Measurements from ENCODE around the gene PDE4B. TPM values are rescaled to one million over a fixed set of nuclear protein-coding genes. Genes with fewer than 3 reads are reported as not detected.

Gene PDE4B
- total RNA-seq, 1 experiment from 2014 or later: 1.4 TPM

DNA sequence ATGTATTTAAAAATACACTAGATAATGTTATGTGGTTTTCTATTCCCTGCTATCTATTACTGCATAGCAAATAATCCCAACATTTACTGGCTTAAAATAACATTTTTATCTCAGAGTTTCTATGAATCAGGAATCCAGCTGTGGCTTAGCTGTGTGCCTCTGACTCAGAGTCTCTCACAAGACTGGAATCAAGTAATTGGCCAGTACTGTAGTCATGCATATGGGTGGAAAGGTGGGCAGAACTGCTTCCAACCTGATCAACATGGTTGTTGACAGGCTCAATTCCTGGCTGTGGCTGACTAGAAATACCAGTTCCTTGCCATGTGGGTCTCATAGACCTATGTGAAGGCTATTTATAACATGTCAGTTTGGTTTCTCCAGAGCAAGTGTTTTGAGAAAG lies 131.8 kb downstream of the PDE4B start:
- Histone ChIP-seq H3K9ac (ENCODE audit: low read length) (no peak overlapping the region), H3K27ac (ENCODE audit: low read length) (no peak overlapping the region), H3K4me1 (ENCODE audit: insufficient read depth, low read length) (no peaks in the 10 kb centered on the region), H3K9me2 (replicated peaks; ENCODE audit: low read length) (no peaks in the 10 kb centered on the region), H3K4me2 (ENCODE audit: low read length) (no peak overlapping the region), H4K20me1 (ENCODE audit: low read length) (no peaks in the 10 kb centered on the region), H2AFZ (ENCODE audit: low read length) (no peak overlapping the region), H3K79me2 (ENCODE audit: low read length) (no peaks in the 10 kb centered on the region), H3K36me3 (ENCODE audit: low read depth, low read length) (no peaks in the 10 kb centered on the region), H3K4me3 (ENCODE audit: low read length) (no peak overlapping the region), H3F3A (ENCODE audit: low read length, unreplicated experiment) (no peaks in the 10 kb centered on the region), H3K27me3 (ENCODE audit: low read length) (peaks cover 27% of the 10 kb centered on the region), H3K9me3 (ENCODE audit: low read length) (no peaks in the 10 kb centered on the region)
- no TSS peak for BruUV-seq (replicated peaks)
- TF ChIP-seq EZH2 (IDR thresholded peaks at IDR 0.05; ENCODE audit: low read length, unreplicated experiment) (no peak), EZH2phosphoT487 (IDR thresholded peaks at IDR 0.05; ENCODE audit: borderline replicate concordance, low read length) (no peak)
- TF ChIP-seq, protein P1, sequence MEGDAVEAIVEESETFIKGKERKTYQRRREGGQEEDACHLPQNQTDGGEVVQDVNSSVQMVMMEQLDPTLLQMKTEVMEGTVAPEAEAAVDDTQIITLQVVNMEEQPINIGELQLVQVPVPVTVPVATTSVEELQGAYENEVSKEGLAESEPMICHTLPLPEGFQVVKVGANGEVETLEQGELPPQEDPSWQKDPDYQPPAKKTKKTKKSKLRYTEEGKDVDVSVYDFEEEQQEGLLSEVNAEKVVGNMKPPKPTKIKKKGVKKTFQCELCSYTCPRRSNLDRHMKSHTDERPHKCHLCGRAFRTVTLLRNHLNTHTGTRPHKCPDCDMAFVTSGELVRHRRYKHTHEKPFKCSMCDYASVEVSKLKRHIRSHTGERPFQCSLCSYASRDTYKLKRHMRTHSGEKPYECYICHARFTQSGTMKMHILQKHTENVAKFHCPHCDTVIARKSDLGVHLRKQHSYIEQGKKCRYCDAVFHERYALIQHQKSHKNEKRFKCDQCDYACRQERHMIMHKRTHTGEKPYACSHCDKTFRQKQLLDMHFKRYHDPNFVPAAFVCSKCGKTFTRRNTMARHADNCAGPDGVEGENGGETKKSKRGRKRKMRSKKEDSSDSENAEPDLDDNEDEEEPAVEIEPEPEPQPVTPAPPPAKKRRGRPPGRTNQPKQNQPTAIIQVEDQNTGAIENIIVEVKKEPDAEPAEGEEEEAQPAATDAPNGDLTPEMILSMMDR (conservative IDR thresholded peaks at IDR 0.05; ENCODE audit: low read depth, low read length): no peak
- intact Hi-C loops (cut with micrococcal nuclease): no loop called here
- CTCF ChIA-PET: no interaction called here
- peak; percentile 37 for DNase-seq
- ATAC-seq: no peak
- POLR2A ChIA-PET (ENCODE audit: unreplicated experiment): no interaction called here

DNA sequence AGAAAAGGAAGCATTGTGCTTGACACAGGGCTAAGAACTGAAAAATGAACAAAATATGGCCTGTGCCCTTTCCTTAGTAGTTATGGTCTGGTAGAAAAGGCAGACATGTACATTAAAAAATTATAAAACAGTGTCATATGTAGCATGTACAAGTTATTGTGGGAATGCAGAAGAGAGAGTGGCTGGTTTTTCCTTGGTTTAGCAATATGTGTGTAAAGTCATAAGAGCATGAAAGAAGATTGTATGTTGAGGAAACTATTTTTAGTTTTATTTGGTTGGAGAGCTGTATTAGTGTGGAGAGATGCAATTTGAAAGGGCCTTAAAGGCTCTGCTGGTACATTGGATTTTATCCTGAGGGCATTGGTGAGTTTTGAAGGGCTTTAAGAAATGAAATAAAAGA lies 145.8 kb downstream of the PDE4B start:
- Histone ChIP-seq H3F3A (ENCODE audit: low read length, unreplicated experiment) (no peaks in the 10 kb centered on the region), H3K79me2 (ENCODE audit: low read length) (no peaks in the 10 kb centered on the region), H3K9ac (ENCODE audit: low read length) (no peak overlapping the region), H3K27ac (ENCODE audit: low read length) (no peak overlapping the region), H3K4me3 (ENCODE audit: low read length) (no peak overlapping the region), H4K20me1 (ENCODE audit: low read length) (no peaks in the 10 kb centered on the region), H3K36me3 (ENCODE audit: low read depth, low read length) (no peaks in the 10 kb centered on the region), H3K9me2 (replicated peaks; ENCODE audit: low read length) (no peaks in the 10 kb centered on the region), H3K27me3 (ENCODE audit: low read length) (peaks cover 16% of the 10 kb centered on the region), H2AFZ (ENCODE audit: low read length) (no peak overlapping the region), H3K9me3 (ENCODE audit: low read length) (peaks cover 4% of the 10 kb centered on the region; the same call in 1 of the 2 replicates), H3K4me1 (ENCODE audit: insufficient read depth, low read length) (no peaks in the 10 kb centered on the region), H3K4me2 (ENCODE audit: low read length) (no peak overlapping the region)
- intact Hi-C loops (cut with micrococcal nuclease): no loop called here
- CTCF ChIA-PET: no interaction called here
- BruUV-seq (replicated peaks): no TSS peak
- TF ChIP-seq, protein P1 (conservative IDR thresholded peaks at IDR 0.05; ENCODE audit: low read depth, low read length): no peak
- no peak for TF ChIP-seq EZH2 (IDR thresholded peaks at IDR 0.05; ENCODE audit: low read length, unreplicated experiment)
- TF ChIP-seq EZH2phosphoT487 (IDR thresholded peaks at IDR 0.05; ENCODE audit: borderline replicate concordance, low read length): no peak
- DNase-seq (no peak), ATAC-seq (no peak)
- POLR2A ChIA-PET (ENCODE audit: unreplicated experiment): no interaction called here

DNA sequence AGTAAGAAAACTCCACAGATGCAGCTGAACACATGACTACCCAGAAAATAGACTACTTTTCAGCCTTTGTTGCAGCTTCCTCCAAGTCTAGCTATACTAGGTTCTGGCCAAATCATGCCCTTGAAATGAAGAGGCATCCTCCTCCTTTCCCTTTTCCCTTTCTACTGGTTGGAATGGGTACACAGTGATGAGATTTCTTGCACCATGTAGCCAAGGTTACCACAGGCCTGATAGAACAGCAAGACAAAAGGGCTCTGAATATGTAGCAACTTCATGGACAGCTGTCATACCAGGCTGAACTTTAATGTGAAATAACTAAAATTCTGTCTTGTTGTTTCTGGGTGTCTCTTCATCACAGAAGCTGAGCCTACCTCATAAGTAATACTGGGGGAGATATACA lies 146.5 kb downstream of the PDE4B start:
- peaks cover 4% of the 10 kb centered on the region; the same call in 1 of the 2 replicates for H3K9me3 ChIP-seq (ENCODE audit: low read length)
- TF ChIP-seq EZH2phosphoT487 (IDR thresholded peaks at IDR 0.05; ENCODE audit: borderline replicate concordance, low read length): no peak
- no peak for TF ChIP-seq EZH2 (IDR thresholded peaks at IDR 0.05; ENCODE audit: low read length, unreplicated experiment)
- TF ChIP-seq, protein P1 (conservative IDR thresholded peaks at IDR 0.05; ENCODE audit: low read depth, low read length): no peak
- no peak overlapping the region for H3K4me2 ChIP-seq (ENCODE audit: low read length)
- no peaks in the 10 kb centered on the region for H4K20me1 ChIP-seq (ENCODE audit: low read length)
- H3K27ac ChIP-seq (ENCODE audit: low read length): no peak overlapping the region
- H3K36me3 ChIP-seq (ENCODE audit: low read depth, low read length): no peaks in the 10 kb centered on the region
- no peak overlapping the region for H3K9ac ChIP-seq (ENCODE audit: low read length)
- H2AFZ ChIP-seq (ENCODE audit: low read length): no peak overlapping the region
- H3K4me3 ChIP-seq (ENCODE audit: low read length): no peak overlapping the region
- ChIA-PET POLR2A (ENCODE audit: unreplicated experiment) (no interaction called here), CTCF (no interaction called here)
- BruUV-seq (replicated peaks): no TSS peak
- no peaks in the 10 kb centered on the region for H3K4me1 ChIP-seq (ENCODE audit: insufficient read depth, low read length)
- no peaks in the 10 kb centered on the region for H3K79me2 ChIP-seq (ENCODE audit: low read length)
- peaks cover 16% of the 10 kb centered on the region for H3K27me3 ChIP-seq (ENCODE audit: low read length)
- H3K9me2 ChIP-seq (replicated peaks; ENCODE audit: low read length): no peaks in the 10 kb centered on the region
- DNase-seq (no peak), ATAC-seq (no peak)
- intact Hi-C loops (cut with micrococcal nuclease): no loop called here
- H3F3A ChIP-seq (ENCODE audit: low read length, unreplicated experiment): no peaks in the 10 kb centered on the region

Data from PC-3 (cell line).